ENCODE results near the gene HES3.

DNA sequence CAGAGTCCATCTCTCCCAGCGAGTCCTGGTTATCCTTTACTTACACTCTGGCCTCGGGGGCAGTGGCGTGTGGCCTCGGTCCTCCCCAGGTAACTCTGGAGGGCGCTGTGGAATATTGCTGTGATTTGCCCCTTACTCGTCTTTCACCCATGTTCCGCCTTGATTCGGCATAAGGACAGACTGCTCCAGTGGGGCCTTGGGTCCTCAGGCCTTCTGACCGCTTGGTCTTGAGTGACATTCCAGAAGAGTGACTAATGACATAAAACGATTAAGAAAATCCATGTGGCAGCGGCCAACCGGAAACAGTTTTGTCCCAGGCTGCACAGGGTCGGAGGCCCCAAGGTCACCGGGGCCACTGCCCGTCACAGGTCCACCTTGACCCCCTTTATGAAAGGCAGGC lies 19.3 kb upstream of the HES3 start:
- no peak for TF ChIP-seq POLR2A (IDR thresholded peaks at IDR 0.05)
- TF ChIP-seq, protein P1, sequence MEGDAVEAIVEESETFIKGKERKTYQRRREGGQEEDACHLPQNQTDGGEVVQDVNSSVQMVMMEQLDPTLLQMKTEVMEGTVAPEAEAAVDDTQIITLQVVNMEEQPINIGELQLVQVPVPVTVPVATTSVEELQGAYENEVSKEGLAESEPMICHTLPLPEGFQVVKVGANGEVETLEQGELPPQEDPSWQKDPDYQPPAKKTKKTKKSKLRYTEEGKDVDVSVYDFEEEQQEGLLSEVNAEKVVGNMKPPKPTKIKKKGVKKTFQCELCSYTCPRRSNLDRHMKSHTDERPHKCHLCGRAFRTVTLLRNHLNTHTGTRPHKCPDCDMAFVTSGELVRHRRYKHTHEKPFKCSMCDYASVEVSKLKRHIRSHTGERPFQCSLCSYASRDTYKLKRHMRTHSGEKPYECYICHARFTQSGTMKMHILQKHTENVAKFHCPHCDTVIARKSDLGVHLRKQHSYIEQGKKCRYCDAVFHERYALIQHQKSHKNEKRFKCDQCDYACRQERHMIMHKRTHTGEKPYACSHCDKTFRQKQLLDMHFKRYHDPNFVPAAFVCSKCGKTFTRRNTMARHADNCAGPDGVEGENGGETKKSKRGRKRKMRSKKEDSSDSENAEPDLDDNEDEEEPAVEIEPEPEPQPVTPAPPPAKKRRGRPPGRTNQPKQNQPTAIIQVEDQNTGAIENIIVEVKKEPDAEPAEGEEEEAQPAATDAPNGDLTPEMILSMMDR (IDR thresholded peaks at IDR 0.05), result no peak

All from uterus (tissue), 2 donors.